Hippocampal formation (tissue), 2 donors: ENCODE results near the gene AK4.

ENCODE experiments used
- DNase-seq, 2 donors: peaks; one replicate each; lab custom pipeline; 2025; lab: John Stamatoyannopoulos, UW

The AK4 gene

GRCh38 chr1:65277605-65278347, 129.8 kb downstream of the AK4 start:
- DNase-seq, result no peak

GRCh38 chr1:65278376-65279069, 130.5 kb downstream of the AK4 start:
- no peak for DNase-seq

GRCh38 chr1:65279070-65279779, 131.2 kb downstream of the AK4 start:
- no peak for DNase-seq
